CD4-positive, alpha-beta T cell treated with Interleukin-2 at 100 ng/mL for 4 hours (primary cell): ENCODE measurements around the gene FAM117B.
"Not testable (repeated sequence)": the region's sequence is repeated elsewhere in the genome, so short reads cannot be mapped to it uniquely, and the experiment has no call there.

Source experiments
- DNase-seq: peaks from one replicate; pipeline ENCODE4 v3.0.0-alpha.2; 2020; ENCODE audit warnings: low spot score

The FAM117B gene

DNA sequence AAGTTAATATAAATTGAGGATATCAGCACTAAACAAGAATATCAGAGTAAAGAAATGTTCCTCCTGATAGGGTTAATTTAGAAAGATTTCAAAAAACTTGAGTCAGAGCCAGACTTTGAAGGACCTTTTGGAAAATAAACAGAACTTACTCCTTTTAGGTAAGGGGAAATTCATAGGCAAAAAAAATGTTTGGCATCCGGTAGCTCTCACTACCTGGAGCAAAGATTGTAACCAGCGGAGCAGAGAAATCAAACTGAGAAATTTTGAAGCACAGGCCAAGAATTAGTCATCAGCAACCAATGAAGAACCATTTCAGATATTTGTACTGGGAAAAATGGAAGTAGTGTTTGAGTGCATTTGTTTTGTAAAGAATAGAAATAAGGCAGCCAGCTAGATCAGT is 123.8 kb downstream of the FAM117B start:
- DNase-seq: no peak

- DNase-seq: no peak
These were observed 126.1 kb downstream of the FAM117B start for GRCh38 chr2:202760848-202761247.

DNA sequence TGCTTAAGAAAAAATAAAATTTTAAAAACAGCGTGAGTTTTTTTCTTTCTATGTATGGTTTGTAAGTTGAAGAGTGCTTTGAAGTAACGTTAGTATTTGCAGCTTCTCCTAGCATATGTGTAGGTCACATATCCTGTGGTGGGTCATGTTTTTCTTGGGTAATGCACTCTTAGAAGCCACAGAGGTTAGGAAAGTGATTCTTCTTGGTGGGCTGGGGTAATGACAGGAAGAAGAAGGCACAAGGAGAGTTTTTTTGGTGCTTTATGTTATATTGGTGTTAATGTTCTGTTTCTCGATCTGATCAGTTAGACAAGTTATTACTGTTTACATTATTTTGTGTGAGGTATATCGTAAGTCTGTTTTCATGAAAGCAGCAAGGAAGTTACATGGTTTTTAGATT is 127.8 kb downstream of the FAM117B start:
- no peak for DNase-seq

- no peak for DNase-seq
These were observed 129.1 kb downstream of the FAM117B start for GRCh38 chr2:202763916-202764315.

DNA sequence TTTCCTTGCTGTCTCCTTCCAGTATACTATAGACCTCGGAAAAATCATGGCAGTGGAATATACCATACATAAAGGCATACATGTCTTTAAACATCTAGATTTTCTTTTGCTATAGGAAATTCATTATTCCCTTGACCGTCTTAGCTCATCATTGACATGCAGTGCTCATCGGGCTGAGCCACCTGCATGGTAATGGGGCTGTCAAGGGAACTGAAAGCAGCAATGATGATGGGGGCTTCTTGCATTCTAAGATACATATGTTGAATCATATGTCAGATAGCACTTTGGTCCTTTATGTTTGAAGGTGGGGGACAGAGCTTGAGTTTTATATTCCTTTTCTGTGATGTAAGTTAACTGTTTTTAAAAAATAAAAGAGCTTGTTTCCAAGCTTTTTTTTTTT is 130.2 kb downstream of the FAM117B start:
- no peak for DNase-seq

DNA sequence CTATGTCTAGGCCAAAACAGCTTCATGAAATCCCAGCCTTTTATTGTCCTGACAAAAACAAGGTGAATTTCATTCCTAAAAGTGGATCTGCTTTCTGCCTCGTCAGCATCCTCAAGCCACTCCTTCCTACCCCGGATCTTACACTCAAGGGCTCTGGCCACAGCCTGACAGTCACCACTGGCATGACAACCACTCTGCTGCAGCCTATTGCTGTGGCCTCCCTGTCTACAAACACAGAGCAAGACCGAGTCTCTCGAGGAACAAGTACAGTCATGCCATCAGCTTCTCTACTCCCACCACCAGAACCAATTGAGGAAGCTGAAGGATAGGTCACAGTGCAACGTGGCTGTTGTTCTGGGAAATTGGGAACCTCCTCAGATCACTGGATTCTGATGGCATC is 130.7 kb downstream of the FAM117B start:
- no peak for DNase-seq

GRCh38 chr2:202768273-202768672 is 133.5 kb downstream of the FAM117B start:
- no peak for DNase-seq

- DNase-seq: no peak
These were observed 134.4 kb downstream of the FAM117B start for GRCh38 chr2:202769201-202769600.

DNA sequence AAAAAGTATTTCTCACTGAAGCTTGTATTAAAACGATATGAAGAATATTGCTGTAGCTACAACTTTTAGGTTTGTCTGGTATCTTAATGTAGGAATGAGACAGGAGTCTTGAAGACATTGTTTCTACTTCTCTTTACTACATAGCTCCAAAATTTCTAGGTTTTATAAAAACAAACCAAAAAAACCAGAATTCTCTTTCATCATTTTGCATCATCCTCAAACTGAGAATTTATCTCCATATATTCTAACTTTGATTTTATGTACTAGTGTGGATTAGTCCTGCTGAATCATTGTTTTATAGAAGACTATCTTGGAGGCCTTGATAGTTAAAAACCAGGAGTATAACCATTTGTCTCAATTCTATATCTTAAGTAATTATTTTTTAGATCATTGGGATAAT is 136.6 kb downstream of the FAM117B start:
- DNase-seq: no peak

DNA sequence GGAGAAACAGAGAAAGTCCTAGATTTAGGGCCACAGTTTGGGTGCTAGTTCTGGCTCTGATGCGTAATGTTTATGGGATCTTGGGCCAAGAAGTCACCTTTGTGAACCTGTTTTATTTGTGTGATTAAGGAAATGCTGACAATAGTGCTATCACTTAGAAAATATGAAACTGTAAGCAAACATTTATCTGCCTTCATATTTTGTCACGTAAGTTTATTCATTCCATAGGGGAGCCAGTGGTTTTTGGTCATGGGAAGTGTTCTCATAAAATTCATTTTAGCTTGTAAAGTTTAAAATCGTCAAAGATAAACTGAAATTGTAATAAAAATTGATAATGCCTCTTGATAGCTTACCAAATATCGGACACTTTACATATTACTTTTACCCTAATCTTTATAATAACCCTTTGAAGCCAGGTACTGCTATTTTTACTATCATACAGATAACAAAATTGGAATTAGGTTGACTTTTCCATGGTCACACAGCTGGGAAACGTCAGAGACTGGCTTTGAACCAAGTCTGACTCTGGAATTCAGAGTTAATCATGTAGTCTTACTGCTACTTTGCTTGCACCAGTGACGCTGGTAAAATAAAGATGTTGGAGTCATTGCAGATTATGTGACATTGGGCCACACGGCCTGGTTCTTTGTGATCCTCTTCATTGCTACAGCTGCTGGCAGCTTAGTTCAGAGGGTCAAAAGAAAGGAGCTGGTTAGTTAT is 137.1 kb downstream of the FAM117B start:
- DNase-seq: no peak

- no peak for DNase-seq
These were observed 138.7 kb downstream of the FAM117B start for GRCh38 chr2:202773301-202773973.

DNA sequence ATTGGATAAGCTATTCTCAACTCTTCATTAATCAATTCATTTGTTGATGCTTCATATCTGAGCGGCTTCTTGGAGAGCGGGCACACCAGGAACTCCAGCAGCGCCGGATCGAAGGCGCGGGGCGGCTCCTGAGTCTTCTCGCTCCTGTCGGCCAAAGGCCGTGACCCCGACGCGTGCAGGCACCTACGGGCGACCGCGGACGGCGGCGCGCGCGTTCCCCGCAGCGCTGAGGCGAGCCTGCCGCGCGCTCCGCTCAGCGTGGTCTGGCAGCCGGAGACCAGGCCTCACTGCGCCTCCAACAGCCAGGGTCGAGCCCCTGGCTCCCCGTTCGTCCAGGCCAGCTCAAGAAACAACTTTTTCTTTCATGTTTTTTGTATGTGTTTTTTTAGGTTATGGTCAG is 139.3 kb downstream of the FAM117B start:
- DNase-seq: no peak

DNA sequence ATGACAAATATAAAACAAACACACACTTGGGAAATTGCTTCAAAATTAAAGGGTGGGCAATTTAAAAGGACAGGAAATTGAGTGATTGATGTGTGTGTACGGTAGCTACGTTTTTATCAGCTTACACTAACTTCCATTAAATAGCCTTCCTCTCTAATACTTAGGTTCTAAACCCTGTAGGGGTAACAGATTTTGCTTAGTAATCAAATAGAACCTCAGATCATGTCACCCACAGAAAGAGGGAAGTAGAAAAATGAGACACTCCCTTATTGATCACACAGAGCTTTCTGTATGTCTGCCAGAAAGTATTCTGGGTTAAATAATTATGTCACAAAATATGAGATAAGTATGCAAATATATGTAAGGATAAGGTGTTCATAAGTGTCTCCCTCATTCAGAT is 143.4 kb downstream of the FAM117B start:
- DNase-seq: no peak

DNA sequence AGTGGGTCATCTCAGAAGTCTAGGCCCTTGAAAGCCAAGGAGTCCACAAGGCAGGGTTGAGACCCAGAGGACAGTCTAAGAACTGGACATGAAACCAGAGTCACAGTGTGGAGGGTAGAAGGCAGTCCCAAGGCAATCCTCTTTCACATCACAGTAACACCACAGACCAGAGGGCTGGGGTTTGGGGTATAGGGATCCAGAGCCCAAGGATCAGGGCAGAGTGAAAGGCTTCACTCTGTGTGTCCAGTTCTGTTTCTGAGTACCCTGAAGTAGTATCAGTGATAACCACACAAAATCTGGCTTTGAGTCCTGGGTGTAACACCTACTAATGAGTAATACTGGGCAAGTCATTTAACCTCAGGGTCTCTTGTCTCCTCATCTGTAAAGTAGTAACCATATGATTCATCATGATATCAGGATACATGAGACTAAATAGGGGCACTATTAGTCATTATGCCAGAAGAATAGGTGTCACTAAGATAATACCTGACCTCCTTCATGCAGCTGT is 145.8 kb downstream of the FAM117B start:
- no peak for DNase-seq

GRCh38 chr2:202782940-202783558 is 148.3 kb downstream of the FAM117B start:
- DNase-seq: no peak

GRCh38 chr2:202786842-202787241 is 152.1 kb downstream of the FAM117B start:
- DNase-seq: no peak

- DNase-seq: no peak
These were observed 155.9 kb downstream of the FAM117B start for GRCh38 chr2:202790676-202791075.

DNA sequence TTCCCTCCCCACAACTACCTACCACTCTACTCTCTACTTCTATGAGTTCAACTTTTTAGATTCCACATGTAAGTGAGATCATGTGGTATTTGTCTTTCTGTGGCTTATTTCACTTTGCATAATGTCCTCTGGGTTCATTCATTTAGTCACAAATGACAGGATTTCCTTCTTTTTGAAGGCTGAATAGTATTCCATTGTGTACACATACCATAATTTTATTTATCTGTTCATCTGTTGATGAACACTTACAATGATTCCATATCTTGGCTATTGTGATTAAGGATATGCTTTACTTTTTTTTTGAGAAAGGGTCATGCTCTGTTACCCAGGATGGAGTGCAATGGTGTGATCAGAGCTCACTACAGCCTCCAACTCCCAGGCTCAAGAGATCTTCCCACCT is 163.2 kb downstream of the FAM117B start:
- no peak for DNase-seq

DNA sequence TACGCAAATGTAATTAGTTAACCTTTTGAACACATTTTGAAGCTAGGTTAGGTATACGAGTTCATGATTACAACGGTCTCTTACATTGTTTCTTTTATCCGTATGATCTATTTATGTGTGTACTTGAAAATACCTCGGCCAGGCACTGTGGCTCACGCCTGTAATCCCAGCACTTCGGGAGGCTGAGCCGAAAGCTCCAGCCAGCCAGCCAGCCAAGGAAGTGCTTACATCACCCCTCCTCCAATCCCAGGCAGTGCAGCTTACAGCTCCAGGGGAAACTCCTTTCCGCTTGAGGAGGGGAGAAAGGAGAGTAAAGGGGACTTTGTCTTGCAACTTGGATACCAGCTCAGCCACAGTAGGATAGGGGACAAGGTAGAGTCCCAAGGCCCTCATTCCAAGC is 171.1 kb downstream of the FAM117B start:
- not testable (repeated sequence) for DNase-seq

DNA sequence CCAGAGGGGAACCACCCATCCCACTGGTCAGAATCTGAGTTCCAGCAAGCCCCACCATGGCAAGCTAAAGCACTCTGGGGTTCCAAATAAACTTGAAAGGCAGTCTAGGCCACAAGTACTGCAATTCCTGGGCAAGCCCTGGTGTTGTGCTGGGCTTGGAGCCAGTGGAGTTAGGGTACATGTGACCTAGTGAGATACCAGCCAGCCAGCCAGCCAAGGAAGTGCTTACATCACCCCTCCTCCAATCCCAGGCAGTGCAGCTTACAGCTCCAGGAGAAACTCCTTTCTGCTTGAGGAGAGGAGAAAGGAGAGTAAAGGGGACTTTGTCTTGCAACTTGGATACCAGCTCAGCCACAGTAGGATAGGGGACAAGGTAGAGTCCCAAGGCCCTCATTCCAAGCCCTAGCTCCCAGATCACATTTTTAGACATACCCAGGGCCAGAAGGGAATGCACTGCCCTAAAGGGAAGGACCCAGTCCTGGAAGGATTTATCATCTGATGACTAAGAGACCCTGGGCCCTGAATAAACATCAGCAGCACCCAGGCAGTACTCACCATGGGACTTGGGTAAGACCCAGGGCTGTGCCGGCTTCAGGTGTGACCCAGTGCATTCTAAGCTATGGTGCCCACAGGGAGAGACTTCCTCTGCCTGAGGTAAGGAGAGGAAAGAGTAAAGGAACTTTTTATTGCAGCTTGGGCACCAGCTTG is 172.8 kb downstream of the FAM117B start:
- not testable (repeated sequence) for DNase-seq

DNA sequence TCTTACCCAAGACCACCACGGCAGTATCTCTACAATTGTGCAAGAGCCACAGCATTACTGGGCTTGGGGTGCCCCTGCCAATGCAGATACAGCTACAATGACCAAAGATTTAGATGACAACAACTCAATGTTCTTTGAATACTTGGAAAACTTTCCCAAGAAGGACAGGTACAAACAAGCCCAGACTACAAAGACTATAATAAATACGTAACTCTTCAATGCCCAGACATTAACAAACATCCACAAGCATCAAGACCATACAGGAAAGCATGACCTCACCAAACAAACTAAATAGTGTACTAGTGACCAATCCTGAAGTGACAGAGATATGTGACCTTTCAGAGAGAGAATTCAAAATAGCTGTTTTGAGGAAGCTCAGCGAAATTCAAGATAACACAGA is 174.0 kb downstream of the FAM117B start:
- DNase-seq: no peak

DNA sequence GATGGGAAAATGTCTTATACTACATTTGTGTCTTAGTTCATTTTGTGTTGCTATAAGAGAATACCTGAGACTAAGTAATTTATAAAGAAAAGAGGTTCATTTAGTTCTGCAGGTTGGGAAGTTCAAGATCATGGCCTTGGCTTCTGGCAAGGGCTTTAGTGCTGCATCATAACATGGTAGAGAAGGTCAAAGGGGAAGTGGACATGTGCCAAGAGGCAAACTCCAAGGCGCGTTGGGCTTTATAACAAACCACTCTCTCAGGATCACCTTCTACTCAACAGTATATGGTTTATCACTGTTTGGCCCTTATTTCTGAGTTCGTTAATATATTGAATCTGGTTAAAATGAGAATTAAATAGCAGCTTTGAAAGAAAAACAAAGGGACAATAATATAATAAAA is 178.6 kb downstream of the FAM117B start:
- no peak for DNase-seq

GRCh38 chr2:202814226-202814625 is 179.5 kb downstream of the FAM117B start:
- no peak for DNase-seq
